ENCODE results near the gene ADAM22. TPM values are rescaled to one million over a fixed set of nuclear protein-coding genes. Genes with fewer than 3 reads are reported as not detected.

ADAM22 gene
- total and polyA plus RNA-seq, 2 donors (not counting 1 experiment from before 2014, with no cell fraction given) = 0.30 to 1.8 TPM

GRCh38 chr7:88223265-88223664 is 289.2 kb downstream of the ADAM22 start:
- intact Hi-C loops (cut with micrococcal nuclease) = loop anchor here (5.0 kb wide), 1 partner anchor 1071 kb away; the partner anchor contains the start of gene DMTF1
- ATAC-seq (ENCODE audit: low read depth) (no peak), DNase-seq (no peak)
- no peaks in the 10 kb centered on the region for H3K9me3 Mint-ChIP-seq (ENCODE audit: insufficient read depth)
- no peak overlapping the region for H2AFZ ChIP-seq (ENCODE audit: insufficient read depth, low read depth, low read length, poor library complexity, severe bottlenecking)
- H3K4me3 Mint-ChIP-seq = no peak overlapping the region
- CTCF ChIA-PET = no interaction called here
- peaks cover 6 to 17% of the 10 kb centered on the region in 2 donors for H3K4me1 ChIP-seq (ENCODE audit: control insufficient read depth in 2 of 2, insufficient read depth in 2 of 2, low read length in 2 of 2)
- no peak for TF ChIP-seq CTCF (IDR thresholded peaks at IDR 0.05)
- TF ChIP-seq EZH2 (IDR thresholded peaks at IDR 0.05; ENCODE audit: borderline replicate concordance, insufficient read depth, low read depth, low read length, poor library complexity, severe bottlenecking) = no peak
- no peaks in the 10 kb centered on the region for H3K27me3 ChIP-seq (replicated peaks in 1 of 4; ENCODE audit: control extremely low read depth in 1 of 4, control insufficient read depth in 3 of 4, insufficient read depth in 4 of 4, low read length in 3 of 4)
- H3K4me3 ChIP-seq (ENCODE audit: control extremely low read depth in 1 of 5, extremely low read depth in 1 of 5, insufficient read depth in 1 of 5, low read depth in 2 of 5, low read length in 4 of 5) = no peak overlapping the region
- no CpG with 5 or more reads among the region's 2 CpGs for WGBS (ENCODE audit: insufficient coverage)
- H3K4me2 ChIP-seq (replicated peaks; ENCODE audit: low read depth, low read length, poor library complexity, severe bottlenecking) = no peak overlapping the region
- peaks cover 0 to 4% (median 0%) of the 10 kb centered on the region in 3 donors for H3K9me3 ChIP-seq (ENCODE audit: control extremely low read depth in 1 of 3, control insufficient read depth in 2 of 3, insufficient read depth in 1 of 3, low read length in 2 of 3)
- no peak overlapping the region for H3K9ac ChIP-seq (ENCODE audit: low read length)
- H3K27ac Mint-ChIP-seq = no peak overlapping the region
- no peaks in the 10 kb centered on the region for H4K20me1 ChIP-seq (ENCODE audit: control insufficient read depth, insufficient read depth, low read length, poor library complexity, severe bottlenecking)
- no peaks in the 10 kb centered on the region for H3K36me3 ChIP-seq (replicated peaks in 1 of 2; ENCODE audit: control extremely low read depth in 1 of 2, control insufficient read depth in 1 of 2, extremely low read depth in 1 of 2, insufficient read depth in 2 of 2, low read length in 1 of 2)
- peaks cover 14% of the 10 kb centered on the region for H3K79me2 ChIP-seq (ENCODE audit: control insufficient read depth, insufficient read depth, low read length)
- peaks cover 18% of the 10 kb centered on the region for H3K4me1 Mint-ChIP-seq
- peaks cover 13% of the 10 kb centered on the region for H3K27me3 Mint-ChIP-seq
- POLR2A ChIA-PET = no interaction called here
- no peak overlapping the region for H3K27ac ChIP-seq (ENCODE audit: low read length in 2 of 2)

GRCh38 chr7:88224601-88225275 is 290.7 kb downstream of the ADAM22 start:
- no CpG with 5 or more reads among the region's 2 CpGs for WGBS (ENCODE audit: insufficient coverage)
- Histone ChIP-seq H3K4me3 (ENCODE audit: control extremely low read depth in 1 of 5, extremely low read depth in 1 of 5, insufficient read depth in 1 of 5, low read depth in 2 of 5, low read length in 4 of 5) (no peak overlapping the region), H3K9me3 (ENCODE audit: control extremely low read depth in 1 of 3, control insufficient read depth in 2 of 3, insufficient read depth in 1 of 3, low read length in 2 of 3) (peaks cover 0 to 4% (median 2%) of the 10 kb centered on the region in 3 donors), H3K4me1 (ENCODE audit: control insufficient read depth in 2 of 2, insufficient read depth in 2 of 2, low read length in 2 of 2) (peaks cover 5 to 11% of the 10 kb centered on the region in 2 donors), H3K9ac (ENCODE audit: low read length) (no peak overlapping the region), H3K36me3 (replicated peaks in 1 of 2; ENCODE audit: control extremely low read depth in 1 of 2, control insufficient read depth in 1 of 2, extremely low read depth in 1 of 2, insufficient read depth in 2 of 2, low read length in 1 of 2) (no peaks in the 10 kb centered on the region), H4K20me1 (ENCODE audit: control insufficient read depth, insufficient read depth, low read length, poor library complexity, severe bottlenecking) (no peaks in the 10 kb centered on the region), H2AFZ (ENCODE audit: insufficient read depth, low read depth, low read length, poor library complexity, severe bottlenecking) (no peak overlapping the region), H3K27ac (ENCODE audit: low read length in 2 of 2) (no peak overlapping the region), H3K4me2 (replicated peaks; ENCODE audit: low read depth, low read length, poor library complexity, severe bottlenecking) (no peak overlapping the region), H3K27me3 (replicated peaks in 1 of 4; ENCODE audit: control extremely low read depth in 1 of 4, control insufficient read depth in 3 of 4, insufficient read depth in 4 of 4, low read length in 3 of 4) (no peaks in the 10 kb centered on the region), H3K79me2 (ENCODE audit: control insufficient read depth, insufficient read depth, low read length) (peaks cover 6% of the 10 kb centered on the region)
- intact Hi-C loops (cut with micrococcal nuclease) = loop anchor here (5.0 kb wide), 1 partner anchor 1072 kb away; the partner anchor contains the start of gene DMTF1
- no peak for ATAC-seq (ENCODE audit: low read depth)
- Mint-ChIP-seq H3K27ac (no peak overlapping the region), H3K4me3 (no peak overlapping the region), H3K9me3 (ENCODE audit: insufficient read depth) (no peaks in the 10 kb centered on the region), H3K4me1 (peaks cover 11% of the 10 kb centered on the region), H3K27me3 (peaks cover 13% of the 10 kb centered on the region)
- TF ChIP-seq EZH2 (IDR thresholded peaks at IDR 0.05; ENCODE audit: borderline replicate concordance, insufficient read depth, low read depth, low read length, poor library complexity, severe bottlenecking) (no peak), CTCF (IDR thresholded peaks at IDR 0.05) (no peak)
- ChIA-PET POLR2A (no interaction called here), CTCF (no interaction called here)
- DNase-seq = no peak
